Neuronal stem cell (in vitro differentiated cells): ENCODE data around the gene TICAM1.

Experiments
- DNase-seq: peaks from one replicate; pipeline ENCODE4 v3.0.0-alpha.2; 2013; ENCODE audit warnings: low spot score
- H2AFZ ChIP-seq: one replicate; pipeline ENCODE4 v1.6.1; 2013; ENCODE audit warnings: mild to moderate bottlenecking, low read length, inconsistent platforms
- H2AK5ac ChIP-seq: 2 replicates; pipeline ENCODE4 v1.6.1; 2013; ENCODE audit warnings: low read depth, mild to moderate bottlenecking, inconsistent platforms, low read length, moderate library complexity, mixed read lengths
- H2BK120ac ChIP-seq: 2 replicates; pipeline ENCODE4 v1.6.1; 2013; ENCODE audit warnings: low read depth, mild to moderate bottlenecking, inconsistent platforms, low read length, moderate library complexity, mixed read lengths
- H2BK12ac ChIP-seq: one replicate; pipeline ENCODE4 v1.6.1; 2013; ENCODE audit warnings: low read length, inconsistent platforms
- H2BK15ac ChIP-seq: 2 replicates; pipeline ENCODE4 v1.6.1; 2013; ENCODE audit warnings: mild to moderate bottlenecking, low read length, inconsistent platforms, mixed read lengths
- H2BK5ac ChIP-seq: one replicate; pipeline ENCODE4 v1.6.1; 2013; ENCODE audit warnings: inconsistent platforms, mild to moderate bottlenecking, low read length, moderate library complexity
- H3K14ac ChIP-seq: one replicate; pipeline ENCODE4 v1.6.1; 2013; ENCODE audit warnings: low read length, inconsistent platforms
- H3K18ac ChIP-seq: 2 replicates; pipeline ENCODE4 v1.6.1; 2013; ENCODE audit warnings: low read length, inconsistent platforms
- H3K23ac ChIP-seq: 2 replicates; pipeline ENCODE4 v1.6.1; 2013; ENCODE audit warnings: low read depth, mild to moderate bottlenecking, mixed read lengths, low read length, inconsistent platforms; ENCODE audit not compliant: poor library complexity
- H3K27ac ChIP-seq: replicated peaks from 3 replicates; pipeline ENCODE4 v1.5.1; 2013; ENCODE audit warnings: low read length, inconsistent platforms
- H3K27me3 ChIP-seq, 3 experiments: 2 replicates each; pipeline ENCODE4 v1.6.1; 2013; ENCODE audit warnings: low read length in 3 of 3, mild to moderate bottlenecking in 2 of 3, inconsistent platforms in 1 of 3, low read depth in 1 of 3, mixed read lengths in 1 of 3, moderate library complexity in 1 of 3; ENCODE audit not compliant: control insufficient read depth in 3 of 3, insufficient read depth in 3 of 3
- H3K36me3 ChIP-seq, 2 donors: replicated peaks in 1 of 2; 2 replicates each; pipeline ENCODE4 v1.6.1; 2013; ENCODE audit warnings: low read length in 2 of 2; ENCODE audit not compliant: control insufficient read depth in 2 of 2, insufficient read depth in 2 of 2
- H3K4ac ChIP-seq: 2 replicates; pipeline ENCODE4 v1.6.1; 2013; ENCODE audit warnings: inconsistent platforms, mild to moderate bottlenecking, low read length, moderate library complexity
- H3K4me1 ChIP-seq, 2 donors: 1 replicate in 1 of 2; 2 replicates in 1 of 2; pipeline ENCODE4 v1.6.1; 2013; ENCODE audit warnings: low read length in 2 of 2, low read depth in 1 of 2; ENCODE audit not compliant: control insufficient read depth in 2 of 2, insufficient read depth in 1 of 2
- H3K4me2 ChIP-seq: one replicate; pipeline ENCODE4 v1.6.1; 2013; ENCODE audit warnings: mild to moderate bottlenecking, low read length, inconsistent platforms; ENCODE audit not compliant: insufficient read depth, poor library complexity, severe bottlenecking
- H3K4me3 ChIP-seq, 2 donors: 2 replicates each; pipeline ENCODE4 v1.5.1; 2013; ENCODE audit warnings: low read length in 2 of 2, mild to moderate bottlenecking in 2 of 2, inconsistent platforms in 1 of 2, moderate library complexity in 1 of 2
- H3K79me1 ChIP-seq: one replicate; pipeline ENCODE4 v1.6.1; 2013; ENCODE audit warnings: low read depth, mild to moderate bottlenecking, inconsistent platforms, low read length, moderate library complexity
- H3K9ac ChIP-seq: one replicate; pipeline ENCODE4 v1.6.1; 2013; ENCODE audit warnings: mild to moderate bottlenecking, low read depth, low read length, inconsistent platforms; ENCODE audit not compliant: poor library complexity
- H3K9me3 ChIP-seq, 2 donors: replicated peaks in 1 of 2; 2 replicates each; pipeline versions ENCODE3 to v1.6.1; 2013; ENCODE audit warnings: low read length in 2 of 2, mild to moderate bottlenecking in 2 of 2, inconsistent platforms in 1 of 2, low read depth in 1 of 2, mixed read lengths in 1 of 2, moderate library complexity in 1 of 2; ENCODE audit not compliant: control insufficient read depth in 2 of 2, insufficient read depth in 1 of 2
- H4K8ac ChIP-seq: one replicate; pipeline ENCODE4 v1.6.1; 2013; ENCODE audit warnings: low read depth, mild to moderate bottlenecking, inconsistent platforms, low read length, moderate library complexity
- H4K91ac ChIP-seq: one replicate; pipeline ENCODE4 v1.6.1; 2013; ENCODE audit warnings: low read length, low read depth, mild to moderate bottlenecking, inconsistent platforms; ENCODE audit not compliant: poor library complexity
- WGBS, 2 donors: extraction: QIAGEN DNeasy Blood & Tissue Kit; methylation state at CpG; one replicate each; pipeline ENCODE4 v1.1.7; 2013; ENCODE audit warnings: missing lambda C conversion rate in 2 of 2, mixed read lengths in 1 of 2; ENCODE audit not compliant: insufficient read length in 2 of 2, insufficient replicate concordance in 1 of 2; ENCODE audit errors: extremely low coverage in 2 of 2; 5-methylcytosine and 5-hydroxymethylcytosine counted together

TICAM1 gene

DNA sequence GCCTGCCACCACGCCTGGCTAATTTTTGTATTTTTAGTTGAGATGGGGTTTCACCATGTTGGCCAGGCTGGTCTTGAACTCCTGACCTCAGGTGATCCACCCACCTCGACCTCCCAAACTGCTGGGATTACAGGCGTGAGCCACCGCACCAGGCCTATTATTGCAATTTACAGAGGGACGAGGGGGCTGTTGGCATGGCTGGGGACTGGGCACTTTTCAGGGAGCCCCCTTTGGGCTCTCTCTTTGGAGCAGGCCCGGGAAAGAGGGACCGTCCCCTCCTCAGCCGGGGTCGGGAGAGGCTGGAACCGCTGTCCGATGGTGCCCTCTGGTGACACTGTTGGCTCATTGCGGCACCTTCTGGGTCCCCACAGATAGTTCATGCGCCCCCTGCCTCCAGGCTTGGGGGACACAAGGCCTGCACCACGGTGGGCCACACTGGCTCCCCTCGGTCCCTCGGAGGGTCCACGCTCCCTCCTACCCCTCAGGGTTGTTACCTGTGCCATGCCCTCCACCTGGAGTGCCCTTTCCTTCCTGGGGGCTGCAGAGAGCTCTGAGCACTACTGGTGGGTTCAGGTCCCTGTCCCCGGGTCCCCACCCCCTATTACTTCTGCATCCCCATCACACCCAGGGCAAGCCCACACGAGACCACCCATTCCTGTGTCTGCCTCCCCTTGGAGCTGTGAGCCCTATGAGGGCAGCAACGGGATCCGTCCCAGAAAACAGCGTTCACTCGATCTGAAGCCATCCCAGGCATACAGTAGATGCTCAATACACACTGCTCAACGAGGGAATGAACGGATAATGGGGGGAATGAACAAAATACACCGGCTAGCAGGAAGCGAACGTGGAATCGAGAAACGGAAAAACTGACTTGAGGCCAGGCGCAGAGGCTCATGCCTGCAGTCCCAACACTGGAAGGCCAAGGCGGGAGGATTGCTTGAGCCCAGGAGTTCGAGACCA, 27.5 kb downstream of the TICAM1 start:
- Histone ChIP-seq H2BK5ac (no peak overlapping the region), H3K4me2 (no peak overlapping the region), H3K18ac (peak overlapping the region; percentile 83), H3K14ac (no peak overlapping the region), H3K4ac (no peak overlapping the region), H3K27ac (no peak overlapping the region), H2BK12ac (peak overlapping the region; percentile 24), H2AK5ac (peak overlapping the region; percentile 93), H3K9me3 (no peaks in the 10 kb centered on the region), H2BK120ac (no peak overlapping the region), H3K79me1 (no peaks in the 10 kb centered on the region), H3K9ac (no peak overlapping the region), H4K91ac (no peak overlapping the region), H4K8ac (no peak overlapping the region), H3K23ac (no peak overlapping the region), H3K4me3 (no peak overlapping the region), H3K4me1 (peaks cover 0 to 2% of the 10 kb centered on the region in 2 donors), H2AFZ (peak overlapping the region; percentile 50), H3K36me3 (no peaks in the 10 kb centered on the region), H3K27me3 (no peaks in the 10 kb centered on the region), H2BK15ac (peak overlapping the region; percentile 32)
- WGBS, 2 donors = no CpG with 5 or more reads among the region's 33 CpGs
- DNase-seq = peak; percentile 72

GRCh38 chr19:4802711-4803110, 28.8 kb downstream of the TICAM1 start:
- Histone ChIP-seq H3K4me2 (no peak overlapping the region), H3K4me1 (peaks cover 0 to 2% of the 10 kb centered on the region in 2 donors), H4K8ac (no peak overlapping the region), H3K9me3 (no peaks in the 10 kb centered on the region), H2BK15ac (no peak overlapping the region), H2BK120ac (no peak overlapping the region), H3K27ac (no peak overlapping the region), H3K14ac (no peak overlapping the region), H3K9ac (no peak overlapping the region), H2AK5ac (peak overlapping the region; percentile 68), H2AFZ (no peak overlapping the region), H3K79me1 (no peaks in the 10 kb centered on the region), H3K23ac (no peak overlapping the region), H3K18ac (no peak overlapping the region), H2BK5ac (no peak overlapping the region), H3K4ac (no peak overlapping the region), H2BK12ac (no peak overlapping the region), H4K91ac (no peak overlapping the region), H3K36me3 (peaks cover 0 to 2% of the 10 kb centered on the region in 2 donors), H3K4me3 (no peak overlapping the region), H3K27me3 (no peaks in the 10 kb centered on the region)
- no CpG with 5 or more reads among the region's 7 CpGs for WGBS, 2 donors
- no peak for DNase-seq

GRCh38 chr19:4801085-4801619, 30.4 kb downstream of the TICAM1 start:
- H3K23ac ChIP-seq = no peak overlapping the region
- WGBS, 2 donors = no CpG with 5 or more reads among the region's 3 CpGs

GRCh38 chr19:4800591-4801081, 30.9 kb downstream of the TICAM1 start:
- Histone ChIP-seq H3K4me2 (no peak overlapping the region), H2BK15ac (no peak overlapping the region), H3K79me1 (no peaks in the 10 kb centered on the region), H4K91ac (no peak overlapping the region), H4K8ac (no peak overlapping the region), H2AFZ (no peak overlapping the region), H3K36me3 (peaks cover 4 to 16% of the 10 kb centered on the region in 2 donors), H3K4me1 (no peaks in the 10 kb centered on the region), H3K18ac (no peak overlapping the region), H3K4me3 (no peak overlapping the region), H2BK120ac (no peak overlapping the region), H2AK5ac (peak overlapping the region; percentile 56), H3K9ac (peak overlapping the region; percentile 44), H3K27ac (no peak overlapping the region), H2BK5ac (peak overlapping the region; percentile 46), H3K27me3 (no peaks in the 10 kb centered on the region), H3K4ac (no peak overlapping the region), H3K14ac (no peak overlapping the region), H3K9me3 (peaks cover 0 to 2% of the 10 kb centered on the region in 2 donors), H3K23ac (peak overlapping the region; percentile 65), H2BK12ac (peak overlapping the region; percentile 3)
- no CpG with 5 or more reads among the region's 23 CpGs for WGBS, 2 donors
- no peak for DNase-seq

More at GRCh38 chr19:4801085-4801619, 30.4 kb downstream of the TICAM1 start:
- no peak overlapping the region for H3K4ac ChIP-seq
- no peak overlapping the region for H3K14ac ChIP-seq
- no peaks in the 10 kb centered on the region for H3K4me1 ChIP-seq
- no peak overlapping the region for H4K91ac ChIP-seq
- no peak overlapping the region for H2BK15ac ChIP-seq
- no peak overlapping the region for H3K4me3 ChIP-seq
- no peak overlapping the region for H2AK5ac ChIP-seq
- no peak overlapping the region for H2BK5ac ChIP-seq
- H3K27me3 ChIP-seq = no peaks in the 10 kb centered on the region
- no peak overlapping the region for H3K27ac ChIP-seq
- no peak overlapping the region for H2BK120ac ChIP-seq
- H3K79me1 ChIP-seq = no peaks in the 10 kb centered on the region
- no peak for DNase-seq
- no peak overlapping the region for H3K4me2 ChIP-seq
- no peak overlapping the region for H3K18ac ChIP-seq
- H2BK12ac ChIP-seq = no peak overlapping the region
- peaks cover 4 to 12% of the 10 kb centered on the region in 2 donors for H3K36me3 ChIP-seq
- H2AFZ ChIP-seq = no peak overlapping the region
- H3K9me3 ChIP-seq = peaks cover 0 to 2% of the 10 kb centered on the region in 2 donors
- H4K8ac ChIP-seq = no peak overlapping the region
- H3K9ac ChIP-seq = no peak overlapping the region
